ENCODE results near the gene NXPH2.
"Not testable (repeated sequence)": the region's sequence is repeated elsewhere in the genome, so short reads cannot be mapped to it uniquely, and the experiment has no call there.

The NXPH2 gene

DNA sequence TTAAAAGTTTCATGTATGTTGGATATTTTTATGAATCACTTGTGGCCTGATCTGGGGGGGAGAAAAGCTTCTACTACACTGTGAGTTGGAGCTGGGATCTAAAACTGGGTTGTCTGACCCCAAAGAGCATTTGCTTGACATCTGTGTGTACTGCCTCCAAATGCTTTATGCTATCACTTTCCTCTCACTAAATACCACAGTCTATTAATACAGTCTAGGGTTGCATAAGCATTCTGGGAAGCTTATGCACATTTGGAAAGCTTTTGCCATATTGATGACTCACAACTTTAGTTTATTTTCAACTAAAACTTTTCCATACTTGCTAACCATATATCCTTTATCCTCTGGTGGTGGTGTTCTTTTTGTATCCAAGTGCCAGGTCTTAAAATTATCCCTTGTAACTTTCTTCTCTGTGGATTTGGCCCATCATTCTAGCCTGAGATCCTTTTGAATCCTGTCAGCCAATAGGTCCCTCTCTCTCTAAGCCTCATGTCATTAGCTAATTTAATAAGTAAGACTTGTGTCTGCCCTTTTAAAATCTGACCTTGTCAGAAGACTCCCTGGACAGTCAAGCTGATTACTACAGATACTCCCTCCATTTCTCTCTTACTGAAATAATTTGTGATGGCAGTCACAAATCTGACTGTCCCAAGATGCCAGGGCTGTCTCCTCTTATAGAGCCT is 72.7 kb downstream of the NXPH2 start:
- DNase-seq, result no peak

GRCh38 chr2:138703242-138703641 is 76.9 kb downstream of the NXPH2 start:
- peak; percentile 23 for DNase-seq

- DNase-seq, result no peak
Observed at GRCh38 chr2:138700716-138701115, 79.5 kb downstream of the NXPH2 start.

- no peak for DNase-seq
Observed at GRCh38 chr2:138699421-138699820, 80.8 kb downstream of the NXPH2 start.

DNA sequence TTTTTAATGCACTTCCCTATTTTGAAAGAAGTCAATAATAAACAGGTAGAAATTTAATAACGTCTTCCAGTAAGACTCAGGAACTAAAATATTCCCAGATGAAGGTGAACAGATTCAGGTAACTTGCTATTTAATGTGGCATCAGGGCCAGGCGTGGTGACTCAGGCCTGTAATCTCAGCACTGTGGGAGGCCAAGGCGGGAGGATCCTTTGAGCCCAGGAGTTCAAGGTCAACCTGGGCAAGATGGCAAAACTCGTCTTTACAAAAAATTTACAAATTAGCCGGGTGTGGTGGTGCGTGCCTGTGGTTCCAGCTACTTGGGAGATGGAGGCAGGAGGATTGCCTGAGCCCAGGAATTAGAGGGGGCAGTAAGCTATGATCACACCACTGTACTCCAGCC is 81.8 kb downstream of the NXPH2 start:
- DNase-seq, result no peak

DNA sequence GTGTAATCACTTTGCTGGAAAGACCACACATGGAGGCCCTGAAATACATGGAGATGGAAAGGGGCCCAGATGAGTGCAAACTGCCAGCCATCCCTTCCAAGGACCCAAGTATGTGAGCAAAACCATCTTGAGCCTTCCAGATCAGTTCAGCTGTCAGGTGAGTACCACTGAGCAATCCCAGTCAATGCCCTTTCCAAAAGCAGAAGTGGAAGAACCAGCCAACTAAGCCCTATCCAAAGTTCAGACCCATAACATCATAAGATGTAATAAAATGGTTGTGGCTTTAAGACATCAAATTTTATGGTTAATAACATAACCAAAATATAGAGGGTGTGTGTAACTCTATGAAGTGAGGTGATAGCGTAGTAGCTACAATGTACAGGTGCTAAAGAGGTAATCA is 88.5 kb downstream of the NXPH2 start:
- no peak for DNase-seq

- no peak for DNase-seq
Observed at GRCh38 chr2:138689705-138690104, 90.5 kb downstream of the NXPH2 start.

DNA sequence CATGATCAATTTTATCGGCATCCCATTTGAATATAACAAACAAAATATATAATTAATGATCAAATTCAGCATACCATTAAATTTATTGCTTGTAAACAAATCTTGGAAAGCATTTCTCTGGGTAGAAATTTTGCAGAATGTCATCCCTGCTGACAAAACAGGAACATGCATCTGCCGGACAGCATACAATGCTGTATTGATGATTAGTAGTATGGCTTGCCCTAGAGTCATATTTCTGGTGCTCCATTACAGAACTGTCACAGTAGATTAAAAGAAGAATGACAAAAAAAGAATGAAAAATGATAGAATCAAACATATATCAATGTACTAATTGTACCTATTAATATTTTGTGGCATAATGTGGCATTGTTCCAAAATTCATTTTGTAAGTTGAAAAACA is 98.0 kb downstream of the NXPH2 start:
- no peak for DNase-seq

GRCh38 chr2:138677221-138677620 is 103.0 kb downstream of the NXPH2 start:
- no peak for DNase-seq

DNA sequence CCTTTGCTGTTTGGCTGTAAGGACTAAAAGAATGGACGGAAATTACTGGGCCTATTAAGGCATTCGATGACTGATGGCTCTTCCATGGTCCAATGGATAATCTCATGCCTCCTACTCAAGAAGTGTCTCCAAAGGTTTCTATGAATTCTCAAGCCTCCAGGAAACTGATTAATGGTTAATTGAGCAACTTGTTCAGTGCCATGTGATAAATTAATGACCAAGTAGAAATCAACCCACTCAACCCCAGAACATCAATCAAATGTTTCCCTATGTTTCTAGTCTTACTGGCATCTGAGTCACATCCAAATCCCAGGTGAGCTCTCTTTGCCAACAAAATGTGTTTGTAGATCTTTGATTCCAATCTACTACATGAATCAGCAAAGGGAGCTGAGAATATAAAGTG is 103.6 kb downstream of the NXPH2 start:
- no peak for DNase-seq

DNA sequence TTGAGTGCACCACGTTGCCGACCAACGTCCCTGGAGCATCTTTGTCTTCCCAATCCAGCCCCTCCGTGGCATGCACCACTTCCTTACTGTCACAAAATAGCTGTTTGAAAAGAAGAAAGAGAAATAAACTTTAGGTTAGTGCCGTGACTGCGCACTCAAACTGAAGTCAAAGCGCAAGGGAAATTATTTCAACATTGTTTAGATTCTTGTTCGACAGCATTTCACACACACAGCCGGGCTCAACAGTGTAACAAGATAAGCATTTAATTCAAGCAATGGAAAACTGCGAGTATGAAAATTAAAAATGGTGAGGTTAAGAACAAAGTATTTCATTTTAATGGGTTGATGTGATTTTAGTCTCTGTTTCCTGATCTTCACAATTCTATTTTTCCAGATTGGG is 108.6 kb downstream of the NXPH2 start:
- no peak for DNase-seq

DNA sequence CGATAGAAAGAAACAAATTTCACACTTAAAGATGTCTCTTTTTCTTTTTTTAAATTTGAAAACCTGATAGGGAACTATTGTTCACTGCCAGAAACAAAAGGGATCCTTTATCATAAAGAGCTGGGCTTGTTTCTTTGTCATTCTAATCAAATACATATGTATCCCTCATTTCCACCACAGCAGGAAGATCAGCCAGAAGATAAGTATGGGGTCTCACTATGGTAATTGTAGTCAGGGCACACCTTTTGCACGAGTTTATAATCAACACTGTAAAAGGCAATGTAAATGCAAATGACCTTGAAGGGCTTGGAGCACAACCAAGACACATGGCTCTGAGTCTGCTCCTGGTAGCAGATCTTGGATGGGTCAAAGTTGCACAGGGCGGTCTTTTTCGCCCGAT is 109.5 kb downstream of the NXPH2 start:
- DNase-seq, result no peak

- DNase-seq, result no peak
Observed at GRCh38 chr2:138665937-138666336, 114.3 kb downstream of the NXPH2 start.

- DNase-seq, result no peak
Observed at GRCh38 chr2:138658187-138658894, 121.8 kb downstream of the NXPH2 start.

GRCh38 chr2:138654146-138654545 is 126.0 kb downstream of the NXPH2 start:
- DNase-seq, result no peak

- no peak for DNase-seq
Observed at GRCh38 chr2:138652378-138652777, 127.8 kb downstream of the NXPH2 start.

- DNase-seq, result no peak
Observed at GRCh38 chr2:138649571-138649970, 130.6 kb downstream of the NXPH2 start.

GRCh38 chr2:138648606-138649005 is 131.6 kb downstream of the NXPH2 start:
- DNase-seq, result no peak

DNA sequence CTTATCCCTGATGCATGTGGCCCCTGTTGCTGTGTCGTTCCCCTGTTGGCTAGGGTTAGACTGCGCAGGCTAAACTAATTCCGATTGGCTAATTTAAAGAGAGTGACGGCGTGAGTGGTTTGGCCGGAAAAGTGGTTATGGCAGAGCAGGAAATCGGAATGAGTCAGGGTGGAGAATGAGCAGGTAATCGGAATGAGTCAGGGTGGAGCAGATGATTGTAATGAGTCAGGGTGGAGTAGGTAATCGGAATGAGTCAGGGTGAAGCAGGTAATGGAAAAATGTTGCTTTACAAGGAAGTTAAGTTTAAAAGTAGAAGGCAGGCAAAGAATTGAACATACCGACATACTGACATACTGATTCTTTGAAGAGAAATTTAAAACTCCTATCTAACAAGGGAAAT is 135.4 kb downstream of the NXPH2 start:
- DNase-seq, result not testable (repeated sequence)

- DNase-seq, result no peak
Observed at GRCh38 chr2:138640921-138641676, 139.1 kb downstream of the NXPH2 start.

DNA sequence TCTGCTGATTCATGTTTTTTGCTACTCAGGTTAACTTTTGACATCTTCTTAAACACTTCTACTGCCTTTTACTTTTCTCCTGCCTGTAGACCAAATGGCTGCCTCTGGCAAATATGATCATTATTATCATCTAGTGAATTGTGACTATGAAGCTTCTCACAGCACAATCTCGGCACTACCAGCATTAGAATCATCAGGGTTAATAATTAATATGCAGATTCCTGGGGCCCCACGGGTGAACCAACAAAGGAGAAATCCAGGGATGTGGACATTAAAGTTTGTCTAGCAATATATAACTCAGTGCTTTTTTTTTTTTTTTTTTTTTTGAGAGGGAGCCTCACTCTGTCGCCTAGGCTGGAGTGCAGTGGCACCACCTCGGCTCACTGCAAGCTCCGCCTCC is 142.5 kb downstream of the NXPH2 start:
- no peak for DNase-seq

- DNase-seq, result no peak
Observed at GRCh38 chr2:138637061-138637460, 143.1 kb downstream of the NXPH2 start.

- no peak for DNase-seq
Observed at GRCh38 chr2:138633049-138633448, 147.1 kb downstream of the NXPH2 start.

DNA sequence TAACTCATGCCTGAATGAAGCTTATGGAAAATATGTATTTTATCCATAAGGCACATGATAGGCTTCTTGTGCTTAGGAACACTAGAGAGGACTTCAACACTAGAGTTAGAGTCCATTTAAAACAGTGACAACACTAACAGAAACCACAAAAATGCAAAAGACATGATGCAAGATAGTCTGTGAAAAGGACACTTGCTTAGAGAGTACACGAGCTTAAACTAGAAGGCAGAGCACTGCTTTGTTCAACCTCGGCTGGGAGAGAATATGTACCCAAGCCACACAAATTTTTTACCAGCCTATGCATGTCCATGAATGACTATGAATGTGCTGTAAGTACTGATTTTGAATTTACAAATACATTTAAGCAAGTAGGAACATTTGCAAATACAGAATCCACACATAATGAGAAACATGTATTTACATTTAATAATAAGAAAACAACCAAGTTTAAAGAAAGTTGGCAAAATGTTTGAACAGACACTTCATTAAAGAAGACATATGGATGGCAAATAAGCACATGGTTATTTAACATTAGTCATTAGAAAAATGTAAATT is 148.0 kb downstream of the NXPH2 start:
- DNase-seq, result no peak

Measured in DMS79 treated with DMSO at 0.1 percent for 48 hours (cell line).